Panc1 (cell line): Measurements from ENCODE around the gene ATRNL1.

Source experiments
- POLR2AphosphoS5 ChIP-seq: IDR thresholded peaks from 2 replicates; pipeline ENCODE4 v1.6.1; 2012; ENCODE audit warnings: mild to moderate bottlenecking, low read depth, low read length, moderate library complexity
- SIN3A ChIP-seq: IDR thresholded peaks from 2 replicates; pipeline ENCODE4 v1.6.1; 2012; ENCODE audit warnings: low read depth, mild to moderate bottlenecking, low read length, moderate library complexity, borderline replicate concordance; ENCODE audit not compliant: insufficient read depth
- TCF7L2 ChIP-seq: IDR thresholded peaks from 2 replicates; pipeline ENCODE4 v1.6.1; 2011; ENCODE audit warnings: mild to moderate bottlenecking, low read depth, low read length, inconsistent platforms
- TF ChIP-seq, protein P1 (sequence below): fragments of 450-650 bp; IDR thresholded peaks from 2 replicates; pipeline ENCODE4 v1.5.1; 2017; ENCODE audit warnings: mild to moderate bottlenecking
- TF ChIP-seq, protein P2 (sequence below), 2 experiments: IDR thresholded peaks; 2 replicates each; pipeline ENCODE4 v1.6.1; 2011 to 2012; ENCODE audit warnings: low read depth in 2 of 2, control low read depth in 1 of 2, low read length in 1 of 2, mild to moderate bottlenecking in 1 of 2, moderate library complexity in 1 of 2; ENCODE audit not compliant: insufficient read depth in 1 of 2

- TF ChIP-seq, protein P1, sequence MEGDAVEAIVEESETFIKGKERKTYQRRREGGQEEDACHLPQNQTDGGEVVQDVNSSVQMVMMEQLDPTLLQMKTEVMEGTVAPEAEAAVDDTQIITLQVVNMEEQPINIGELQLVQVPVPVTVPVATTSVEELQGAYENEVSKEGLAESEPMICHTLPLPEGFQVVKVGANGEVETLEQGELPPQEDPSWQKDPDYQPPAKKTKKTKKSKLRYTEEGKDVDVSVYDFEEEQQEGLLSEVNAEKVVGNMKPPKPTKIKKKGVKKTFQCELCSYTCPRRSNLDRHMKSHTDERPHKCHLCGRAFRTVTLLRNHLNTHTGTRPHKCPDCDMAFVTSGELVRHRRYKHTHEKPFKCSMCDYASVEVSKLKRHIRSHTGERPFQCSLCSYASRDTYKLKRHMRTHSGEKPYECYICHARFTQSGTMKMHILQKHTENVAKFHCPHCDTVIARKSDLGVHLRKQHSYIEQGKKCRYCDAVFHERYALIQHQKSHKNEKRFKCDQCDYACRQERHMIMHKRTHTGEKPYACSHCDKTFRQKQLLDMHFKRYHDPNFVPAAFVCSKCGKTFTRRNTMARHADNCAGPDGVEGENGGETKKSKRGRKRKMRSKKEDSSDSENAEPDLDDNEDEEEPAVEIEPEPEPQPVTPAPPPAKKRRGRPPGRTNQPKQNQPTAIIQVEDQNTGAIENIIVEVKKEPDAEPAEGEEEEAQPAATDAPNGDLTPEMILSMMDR, result no peak
- TF ChIP-seq SIN3A (no peak), POLR2AphosphoS5 (no peak), TCF7L2 (no peak)
- TF ChIP-seq, protein P2, sequence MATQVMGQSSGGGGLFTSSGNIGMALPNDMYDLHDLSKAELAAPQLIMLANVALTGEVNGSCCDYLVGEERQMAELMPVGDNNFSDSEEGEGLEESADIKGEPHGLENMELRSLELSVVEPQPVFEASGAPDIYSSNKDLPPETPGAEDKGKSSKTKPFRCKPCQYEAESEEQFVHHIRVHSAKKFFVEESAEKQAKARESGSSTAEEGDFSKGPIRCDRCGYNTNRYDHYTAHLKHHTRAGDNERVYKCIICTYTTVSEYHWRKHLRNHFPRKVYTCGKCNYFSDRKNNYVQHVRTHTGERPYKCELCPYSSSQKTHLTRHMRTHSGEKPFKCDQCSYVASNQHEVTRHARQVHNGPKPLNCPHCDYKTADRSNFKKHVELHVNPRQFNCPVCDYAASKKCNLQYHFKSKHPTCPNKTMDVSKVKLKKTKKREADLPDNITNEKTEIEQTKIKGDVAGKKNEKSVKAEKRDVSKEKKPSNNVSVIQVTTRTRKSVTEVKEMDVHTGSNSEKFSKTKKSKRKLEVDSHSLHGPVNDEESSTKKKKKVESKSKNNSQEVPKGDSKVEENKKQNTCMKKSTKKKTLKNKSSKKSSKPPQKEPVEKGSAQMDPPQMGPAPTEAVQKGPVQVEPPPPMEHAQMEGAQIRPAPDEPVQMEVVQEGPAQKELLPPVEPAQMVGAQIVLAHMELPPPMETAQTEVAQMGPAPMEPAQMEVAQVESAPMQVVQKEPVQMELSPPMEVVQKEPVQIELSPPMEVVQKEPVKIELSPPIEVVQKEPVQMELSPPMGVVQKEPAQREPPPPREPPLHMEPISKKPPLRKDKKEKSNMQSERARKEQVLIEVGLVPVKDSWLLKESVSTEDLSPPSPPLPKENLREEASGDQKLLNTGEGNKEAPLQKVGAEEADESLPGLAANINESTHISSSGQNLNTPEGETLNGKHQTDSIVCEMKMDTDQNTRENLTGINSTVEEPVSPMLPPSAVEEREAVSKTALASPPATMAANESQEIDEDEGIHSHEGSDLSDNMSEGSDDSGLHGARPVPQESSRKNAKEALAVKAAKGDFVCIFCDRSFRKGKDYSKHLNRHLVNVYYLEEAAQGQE (IDR thresholded peaks at IDR 0.05; ENCODE audit: insufficient read depth in 1 of 2, low read depth in 2 of 2, low read length in 1 of 2), result no peak
These were observed 768.3 kb downstream of the ATRNL1 start for GRCh38 chr10:115861455-115861854.
